NCI-H1417 (cell line): ENCODE data around the gene PLXNA1.

Experiments
- DNase-seq, 3 experiments: peaks; one replicate each; lab custom pipeline; 2025; lab: John Stamatoyannopoulos, UW

Gene PLXNA1

DNA sequence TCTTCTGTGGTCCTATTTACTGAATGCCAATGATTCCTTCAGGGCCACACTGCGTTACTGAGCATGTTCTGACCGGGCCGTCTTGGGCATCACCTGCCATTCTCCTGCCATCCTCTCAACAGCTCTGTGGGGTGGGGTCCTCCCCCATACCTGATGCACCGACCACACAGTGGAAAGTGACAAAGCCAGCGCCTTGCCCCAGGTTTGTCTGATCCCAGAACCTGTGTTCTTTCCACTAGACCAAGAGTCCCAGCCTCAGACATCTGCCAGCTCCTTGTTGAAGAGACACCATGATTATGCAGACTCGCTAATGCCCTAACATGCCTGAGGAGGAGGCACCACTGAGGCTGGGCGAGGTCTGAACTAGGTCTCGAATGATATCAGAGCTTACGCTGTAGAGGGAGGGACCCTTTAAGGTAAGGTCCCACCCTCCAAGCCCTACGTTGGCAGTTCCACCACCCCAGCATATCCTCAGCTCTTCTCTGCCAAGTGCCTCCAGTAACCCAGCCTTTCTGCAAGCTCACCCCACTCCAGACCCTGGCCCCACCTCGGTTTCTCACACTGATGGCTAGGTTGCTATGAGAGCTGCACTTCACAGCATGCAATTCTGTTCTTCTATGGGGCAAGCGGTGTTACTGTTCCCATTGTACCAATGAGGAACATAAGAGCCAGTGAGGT lies 29.8 kb upstream of the PLXNA1 start:
- DNase-seq, result no peak

DNA sequence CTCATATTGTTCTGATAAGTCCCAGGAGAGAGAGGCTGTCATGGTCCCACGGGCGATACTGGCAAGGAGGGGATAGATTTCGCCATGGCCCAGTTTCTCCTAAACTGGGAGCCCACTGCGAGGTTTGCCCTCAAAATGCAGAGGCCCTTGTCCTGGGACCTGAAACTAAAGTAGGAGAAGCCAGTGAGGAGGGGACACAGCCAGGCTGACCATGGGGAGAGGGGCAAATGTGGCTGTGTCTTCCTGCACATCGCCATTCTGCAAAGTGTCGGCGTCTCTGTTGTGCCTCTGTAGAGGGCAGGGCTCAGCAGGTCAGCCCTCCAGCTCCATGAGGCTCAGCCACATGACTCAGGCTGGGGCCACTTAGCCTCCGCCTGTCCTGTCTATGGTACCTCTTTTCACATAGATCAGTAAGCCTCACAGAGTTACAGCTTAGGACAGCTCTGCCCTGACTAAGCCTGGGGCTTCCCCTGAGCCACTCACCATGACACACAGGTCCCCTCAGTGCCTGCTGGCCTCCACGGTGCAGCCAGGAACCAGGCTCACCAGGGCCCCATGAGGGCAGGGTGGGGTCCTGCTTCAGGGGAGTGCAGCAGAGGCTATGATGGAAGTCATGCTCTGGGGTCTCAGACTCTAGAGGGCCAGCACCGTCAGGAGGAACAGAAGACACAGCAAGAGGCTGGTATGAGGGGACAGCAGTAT lies 28.6 kb upstream of the PLXNA1 start:
- DNase-seq, result no peak

DNA sequence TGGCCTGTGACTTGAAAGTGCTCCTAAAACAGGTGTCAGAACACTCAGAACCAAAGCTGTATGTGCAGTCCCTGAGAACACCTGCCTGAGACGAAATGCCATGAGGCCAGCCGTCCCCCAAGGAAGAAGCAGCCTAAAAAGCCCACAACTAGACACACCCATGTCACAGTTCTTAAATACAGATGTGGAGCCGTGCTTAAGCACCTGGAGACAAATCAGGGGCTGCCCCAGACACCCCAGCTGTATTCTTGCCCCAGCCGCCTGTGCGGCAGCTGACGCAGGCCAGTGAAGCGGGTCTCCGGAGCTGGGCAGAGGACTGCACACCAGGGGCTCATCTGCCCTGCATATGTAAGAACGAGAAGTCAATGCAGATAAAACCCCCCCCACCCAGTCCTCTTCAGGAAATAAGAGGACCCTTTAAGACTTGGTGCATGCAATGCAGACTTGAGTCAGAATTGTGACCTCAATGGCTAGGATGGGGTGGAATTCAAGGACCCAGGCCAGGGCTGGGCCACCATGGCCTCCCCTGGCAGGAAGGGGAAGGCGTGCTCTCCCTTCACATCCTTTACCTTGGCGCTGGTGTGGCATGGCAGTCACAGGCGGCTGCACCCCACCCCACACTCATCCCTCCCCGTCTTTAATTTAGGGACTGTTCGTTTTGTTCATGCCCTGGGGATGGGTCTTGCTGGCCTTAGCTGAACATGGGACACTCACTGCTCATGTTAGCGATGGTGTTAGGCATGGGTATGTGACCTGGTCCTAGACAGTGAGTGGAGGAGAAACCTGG lies 27.7 kb upstream of the PLXNA1 start:
- no peak for DNase-seq

DNA sequence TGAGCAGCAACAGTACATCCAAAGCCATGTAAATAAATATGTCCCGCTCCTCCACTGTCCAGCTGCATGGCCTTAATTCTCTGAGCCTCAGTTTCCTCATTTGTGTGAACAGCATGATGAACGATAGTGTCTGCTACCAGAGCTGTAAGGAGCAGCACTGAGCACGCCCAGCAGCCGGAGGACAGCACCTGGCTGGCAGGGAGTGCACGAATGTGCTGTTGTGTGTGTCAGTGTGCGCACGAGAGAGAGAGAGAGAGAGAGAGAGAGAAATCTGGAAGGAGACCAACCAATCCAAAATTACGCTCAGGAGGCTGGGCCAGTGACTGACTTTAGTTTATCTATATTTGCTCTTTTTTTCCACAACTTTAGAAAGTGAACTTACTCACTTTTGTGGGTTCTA lies 26.6 kb upstream of the PLXNA1 start:
- no peak for DNase-seq

DNA sequence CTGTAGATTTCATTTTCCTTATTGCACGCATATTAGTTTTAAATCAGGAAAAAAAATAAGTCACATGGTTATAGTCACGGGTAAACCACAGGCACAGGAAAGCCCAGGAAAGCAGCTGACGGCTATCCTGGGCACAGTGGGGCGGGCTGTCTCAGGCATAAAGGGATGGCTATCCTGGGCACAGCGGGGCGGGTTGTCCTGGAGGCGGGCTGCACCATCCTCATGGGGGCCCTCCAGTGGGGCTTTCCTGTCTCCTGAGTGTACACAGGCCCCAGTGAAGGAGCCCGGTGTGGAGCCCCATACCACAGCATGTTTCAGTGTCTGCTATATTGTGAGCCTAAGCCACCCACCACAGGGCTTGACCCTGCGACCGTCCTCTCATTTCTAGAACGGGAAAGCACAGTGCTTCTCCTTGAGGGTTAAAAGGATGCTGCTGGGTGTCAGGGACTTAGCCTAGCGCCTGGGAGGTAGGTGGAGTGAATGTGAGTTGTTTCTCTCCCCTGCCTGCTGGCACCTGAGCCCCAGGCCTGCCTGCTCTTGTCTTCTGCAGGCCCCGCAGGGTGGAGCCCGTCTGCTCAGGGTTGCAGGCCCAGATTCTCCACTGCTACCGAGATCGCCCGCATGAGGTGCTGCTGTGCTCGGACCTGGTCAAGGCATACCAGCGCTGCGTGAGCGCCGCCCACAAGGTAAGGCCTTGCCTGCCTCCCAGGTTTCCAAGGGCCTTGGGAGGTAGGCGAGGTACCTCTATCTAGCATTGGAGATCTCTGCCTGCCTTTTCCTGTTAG lies 25.9 kb upstream of the PLXNA1 start:
- no peak for DNase-seq

DNA sequence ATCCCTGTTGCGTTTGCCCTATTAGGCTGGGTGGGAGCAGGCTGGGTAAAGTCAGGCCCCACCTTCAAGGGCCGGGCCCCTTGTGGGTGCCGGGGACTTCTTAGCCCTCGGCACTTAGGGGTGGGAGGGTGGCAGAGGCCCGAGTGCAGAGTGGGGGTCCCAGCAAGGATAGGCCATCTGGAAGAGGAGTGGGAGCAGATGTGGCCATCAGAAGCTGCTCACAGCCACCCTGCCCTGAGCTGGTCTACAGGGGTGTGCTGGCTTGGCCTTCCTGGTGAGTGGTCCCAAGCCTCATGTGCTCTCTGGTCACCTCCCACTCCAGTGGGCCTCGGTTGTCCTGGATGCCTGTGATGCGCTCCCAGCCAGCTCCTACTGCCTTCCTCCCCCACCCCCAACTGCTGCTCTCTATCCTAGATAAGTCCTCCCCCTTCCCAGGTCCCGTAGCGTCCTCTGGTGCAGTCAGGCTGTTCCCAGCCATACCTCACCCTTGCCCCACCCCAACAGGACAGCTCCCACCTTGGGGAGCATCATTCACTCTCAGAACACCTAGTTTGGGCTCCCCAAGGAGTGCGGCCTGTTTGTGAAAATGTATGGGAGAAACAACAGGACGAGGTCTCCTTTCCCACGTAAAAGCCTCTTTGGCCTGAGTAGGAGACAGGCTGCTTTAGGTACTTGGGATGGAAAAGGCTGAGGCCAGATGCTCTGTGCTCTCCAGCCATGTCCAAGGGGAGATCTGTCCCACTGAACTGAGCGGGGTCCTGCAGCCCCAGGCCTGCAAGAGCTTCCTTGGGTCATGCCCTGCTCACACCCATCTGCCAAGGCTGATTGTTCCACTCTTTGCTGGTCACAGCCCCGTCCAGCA lies 24.9 kb upstream of the PLXNA1 start:
- DNase-seq, result no peak

DNA sequence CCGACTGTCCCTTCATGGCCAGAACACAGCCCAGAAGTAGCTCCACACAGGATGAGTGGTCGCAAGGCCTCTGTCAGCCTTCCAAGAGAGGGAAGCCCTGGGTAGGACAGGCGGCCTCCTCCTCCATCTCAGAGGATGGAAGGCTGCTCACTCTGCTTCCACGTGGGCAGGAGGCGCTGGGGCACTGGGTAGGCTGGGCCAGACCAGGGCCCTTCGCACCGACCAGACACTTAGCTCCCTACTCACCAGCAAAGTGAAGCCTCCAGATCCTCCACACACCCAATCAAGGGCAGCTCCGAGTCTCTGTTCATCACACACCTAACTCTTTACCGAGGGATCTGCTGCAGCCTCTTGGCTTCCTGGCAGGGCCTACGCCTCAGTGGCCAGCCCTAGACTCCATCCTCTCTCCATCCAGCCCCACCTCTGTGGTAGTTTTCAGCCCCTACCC lies 24.3 kb upstream of the PLXNA1 start:
- DNase-seq, result no peak

DNA sequence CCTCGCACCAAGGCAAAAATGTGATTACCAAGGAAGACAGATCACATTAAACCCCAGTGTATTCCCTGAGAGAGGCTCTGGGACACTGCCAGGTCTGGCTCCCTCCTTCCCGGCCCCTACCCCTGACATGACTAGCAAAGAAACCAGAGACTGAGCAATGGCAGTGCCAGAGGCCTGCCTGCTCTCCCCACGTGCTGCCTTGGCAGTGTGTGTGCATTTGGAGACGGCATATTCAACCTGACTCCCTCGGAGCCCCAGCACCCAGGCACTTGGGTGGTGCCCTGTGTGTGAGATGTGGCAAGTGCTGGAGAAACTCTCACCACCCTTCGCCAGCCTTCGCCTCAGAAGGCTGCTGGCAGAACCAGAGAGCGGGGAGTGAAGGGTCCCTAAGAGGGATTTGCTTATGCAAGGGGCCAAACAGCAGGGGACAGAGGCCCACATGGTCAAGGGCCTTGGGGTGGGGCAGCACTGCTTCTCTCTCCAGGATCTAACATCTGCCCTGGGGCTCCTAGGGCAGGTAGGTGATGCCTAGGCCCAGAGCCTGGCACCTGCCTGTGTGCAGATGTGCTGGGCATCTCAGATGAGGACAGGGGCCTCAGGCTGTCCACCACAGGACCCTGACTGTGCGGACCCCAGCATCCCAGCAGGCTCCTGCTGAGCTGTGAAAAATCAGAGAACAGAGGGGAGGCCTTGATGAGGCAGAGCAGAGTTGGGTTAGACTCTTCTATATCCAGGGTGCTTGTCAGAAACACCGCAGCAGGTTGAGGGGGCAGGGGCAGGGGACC lies 23.6 kb upstream of the PLXNA1 start:
- no peak for DNase-seq

DNA sequence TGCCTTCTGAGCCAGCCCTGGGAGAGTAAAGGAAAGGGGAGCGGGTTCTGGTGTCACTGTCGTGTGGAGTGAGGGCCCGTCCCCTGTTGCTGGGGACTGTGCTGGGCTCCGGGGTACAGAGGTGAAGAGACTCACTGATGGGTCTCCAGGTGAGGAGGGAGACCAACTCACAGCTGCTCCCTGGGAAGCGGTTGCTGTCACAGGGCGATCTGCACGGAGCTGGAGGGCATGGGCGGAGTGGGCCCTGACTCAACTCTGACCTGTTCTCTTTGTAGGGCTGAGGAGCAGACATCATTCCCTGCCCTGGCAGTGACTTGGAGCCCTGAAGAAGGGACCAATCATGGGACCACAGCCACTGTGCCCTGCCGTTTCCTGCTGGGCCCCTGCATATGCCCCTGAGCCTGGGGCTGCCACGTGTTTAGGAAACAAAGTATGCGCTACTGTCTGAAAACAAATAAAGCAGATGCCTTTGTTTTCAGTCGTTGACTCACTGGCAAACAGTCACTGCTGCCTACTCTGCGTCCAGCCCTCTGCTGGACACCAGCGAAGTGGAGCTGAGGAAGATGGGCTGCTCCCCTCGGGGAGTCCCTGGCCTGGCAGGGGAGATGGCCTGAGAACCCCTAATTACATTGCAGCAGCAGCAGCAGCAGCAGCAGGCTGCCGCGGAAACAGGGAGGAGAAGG lies 22.9 kb upstream of the PLXNA1 start:
- DNase-seq, result peak in 2 of 3 experiments; percentile 68 to 88

DNA sequence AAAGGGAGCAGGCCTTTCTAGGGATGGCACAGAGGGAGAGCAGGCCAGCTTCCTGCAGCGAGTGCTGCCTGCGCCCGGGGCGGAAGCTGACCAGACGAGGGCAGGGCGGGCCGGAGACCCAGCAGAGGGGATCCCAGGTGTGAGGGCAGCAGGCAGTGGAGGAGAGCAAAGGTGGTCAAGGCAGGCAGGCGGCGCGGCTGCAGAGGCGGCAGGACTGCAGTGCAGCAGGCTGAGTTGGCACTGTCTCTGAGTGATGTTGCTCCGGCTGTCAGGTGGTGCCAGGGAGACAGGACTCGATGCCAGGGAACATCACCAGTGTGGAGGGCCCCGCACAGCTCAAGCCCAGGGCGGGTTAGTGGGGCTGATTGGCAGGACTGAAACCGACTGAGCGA lies 22.3 kb upstream of the PLXNA1 start:
- no peak for DNase-seq

DNA sequence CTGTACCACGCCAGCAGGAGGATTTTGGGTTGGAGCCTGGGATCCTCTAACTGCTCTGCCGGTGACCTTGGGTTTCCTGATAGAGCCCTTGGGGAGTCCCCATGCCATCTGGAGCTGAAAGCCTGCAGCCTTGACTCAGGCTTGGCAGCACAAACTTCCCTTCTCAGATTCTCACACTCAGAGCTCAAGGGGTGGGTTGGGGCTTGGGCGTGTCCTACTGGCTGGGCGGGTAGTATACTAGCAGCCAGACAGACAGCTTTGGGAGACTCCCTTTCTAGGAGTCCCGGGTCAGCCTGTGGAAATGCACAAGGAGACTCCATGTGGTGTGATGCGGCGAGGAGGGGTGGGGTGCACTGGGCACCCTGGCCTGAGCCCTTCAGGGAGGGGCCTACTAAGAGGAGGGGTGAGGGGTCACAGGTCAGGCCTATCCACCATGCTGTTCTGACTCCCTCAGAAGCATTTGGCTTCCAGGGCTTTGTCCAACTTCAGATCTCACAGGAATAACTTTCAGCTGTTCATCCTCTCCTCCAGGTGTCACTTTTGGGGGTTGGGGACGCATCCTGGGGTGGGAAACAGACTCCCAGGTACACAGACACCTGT lies 21.6 kb upstream of the PLXNA1 start:
- DNase-seq, result no peak

DNA sequence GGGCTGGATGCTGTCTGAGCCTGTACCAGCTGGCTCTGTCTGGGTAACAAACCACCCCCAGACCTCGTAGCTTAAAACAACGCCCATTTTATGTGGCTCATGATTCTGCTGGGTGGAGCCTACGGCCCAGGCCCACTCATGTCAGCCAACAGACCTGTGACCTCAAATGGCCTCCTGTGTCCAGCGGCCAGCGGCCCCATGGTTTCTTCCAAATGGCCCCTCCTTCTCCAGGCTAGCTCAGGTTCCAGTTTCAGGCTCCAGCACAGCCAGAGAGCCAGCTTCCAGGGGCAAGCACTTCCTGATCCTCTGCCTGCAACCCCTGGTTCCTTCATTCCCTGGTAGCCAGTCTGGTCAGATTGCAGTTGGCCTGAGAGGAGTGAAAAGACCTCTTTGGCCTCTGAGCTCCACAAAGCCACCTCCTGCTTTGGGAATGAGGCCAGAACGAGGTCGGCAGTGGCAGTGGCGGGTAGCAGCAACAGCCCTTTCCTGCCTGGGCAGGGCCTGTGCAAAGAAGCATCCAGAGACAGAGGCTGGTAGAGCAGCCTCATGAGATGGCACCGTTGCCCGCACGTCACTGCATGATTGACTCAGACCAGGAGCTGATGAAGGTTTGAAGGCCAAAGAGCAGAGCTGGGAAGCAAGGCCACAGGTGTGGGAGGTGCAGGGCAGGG lies 21.0 kb upstream of the PLXNA1 start:
- no peak for DNase-seq

DNA sequence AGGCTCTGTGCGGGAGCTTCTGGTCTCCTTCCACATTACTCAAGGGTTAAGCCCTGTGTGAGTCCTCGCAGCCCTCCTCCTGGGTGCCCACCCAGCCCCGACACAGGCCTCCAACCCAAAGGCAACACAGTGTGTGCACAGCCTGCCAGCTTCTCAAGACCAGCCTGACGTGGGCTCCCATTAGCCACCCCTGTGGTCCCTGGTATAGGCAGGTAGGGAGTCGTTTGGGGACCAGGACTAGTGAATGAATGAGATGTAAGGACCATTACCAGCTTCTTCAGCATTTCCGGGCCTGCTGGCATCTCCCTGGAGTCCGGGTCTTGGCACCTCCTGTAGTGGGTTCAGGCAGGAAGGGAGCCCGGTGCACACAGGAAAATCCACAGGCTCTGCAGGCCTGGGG lies 20.2 kb upstream of the PLXNA1 start:
- no peak for DNase-seq

DNA sequence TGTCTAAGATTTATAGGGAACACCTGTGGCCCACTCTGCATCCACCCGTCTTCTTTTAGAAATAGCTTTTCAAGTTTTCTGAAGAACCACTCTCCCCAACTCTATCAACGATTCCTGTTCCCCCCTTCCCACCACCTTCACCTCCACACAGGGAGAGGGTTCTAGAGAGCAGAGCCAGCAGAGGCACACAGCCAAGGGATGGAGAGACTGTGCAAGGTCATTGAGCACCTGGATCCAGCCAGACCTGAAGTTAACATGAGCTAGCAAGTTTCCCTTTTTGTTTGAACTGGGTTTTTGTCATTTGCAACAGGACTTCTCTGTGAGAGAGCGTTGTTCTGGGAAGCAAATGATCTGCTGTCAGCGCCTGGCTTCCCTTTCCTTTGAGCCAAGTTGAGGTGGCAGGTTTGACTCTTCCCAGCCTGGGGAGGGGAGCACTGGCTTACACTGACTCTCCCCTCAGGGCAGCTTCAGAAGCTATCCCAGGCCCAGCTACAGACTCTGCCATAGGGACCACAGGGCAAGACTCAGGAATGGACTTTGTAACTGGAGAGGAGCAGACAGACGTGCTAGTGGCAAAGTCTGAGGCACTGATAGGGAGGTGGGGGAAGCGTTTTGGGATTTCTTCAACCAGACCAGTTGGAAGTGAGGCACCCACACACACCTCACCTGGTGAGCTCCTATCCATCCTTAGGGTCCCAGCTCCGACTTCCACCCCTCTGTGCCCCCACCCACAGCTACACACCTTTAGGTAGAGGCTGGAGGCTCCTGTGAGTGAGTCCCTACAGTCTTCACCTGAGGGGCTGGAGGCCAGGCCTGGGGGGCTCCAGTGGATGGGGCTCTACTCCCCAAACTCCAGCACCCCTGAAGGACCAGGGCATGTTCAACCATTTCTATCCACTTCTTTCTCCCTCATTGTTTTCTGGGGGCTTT lies 19.4 kb upstream of the PLXNA1 start:
- DNase-seq, result no peak

DNA sequence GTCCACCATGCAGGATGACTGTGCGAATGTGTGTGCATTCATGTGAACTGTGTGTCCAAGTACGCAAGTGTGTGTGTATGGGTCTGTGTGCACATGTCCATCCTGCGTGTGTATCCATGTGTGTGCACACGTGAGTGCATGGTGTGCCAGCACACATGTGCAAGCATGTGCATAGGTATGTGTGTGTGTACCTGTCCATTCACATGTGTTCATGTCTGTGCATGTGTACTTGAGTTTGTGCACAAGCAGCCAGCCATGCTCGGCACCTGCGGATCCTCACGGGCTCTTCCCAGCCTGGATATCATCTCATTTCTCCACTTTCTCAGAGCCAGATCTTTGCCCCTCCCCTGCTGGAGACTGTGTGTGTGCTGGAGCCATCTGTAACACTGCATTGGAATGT lies 18.7 kb upstream of the PLXNA1 start:
- no peak for DNase-seq

DNA sequence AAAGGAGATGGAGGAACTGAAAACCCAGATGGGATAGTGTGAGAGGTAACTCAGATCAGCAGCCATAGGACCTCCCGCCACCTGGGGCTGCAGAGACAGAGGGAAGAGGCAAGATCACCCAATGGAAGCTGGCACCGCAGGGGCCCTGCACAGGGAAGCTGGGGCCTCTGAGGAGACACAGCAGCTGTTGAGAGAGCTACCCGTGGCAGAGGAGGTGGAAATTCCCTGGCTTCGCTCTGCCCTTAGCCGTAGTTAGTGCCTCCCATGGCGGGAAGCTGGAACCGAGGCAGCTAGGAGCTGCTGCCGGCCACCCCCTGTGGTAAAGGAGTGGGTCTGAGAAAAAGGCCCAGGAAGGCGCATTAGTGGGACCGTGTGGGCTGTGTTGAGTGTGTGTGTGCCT lies 18.0 kb upstream of the PLXNA1 start:
- no peak for DNase-seq

DNA sequence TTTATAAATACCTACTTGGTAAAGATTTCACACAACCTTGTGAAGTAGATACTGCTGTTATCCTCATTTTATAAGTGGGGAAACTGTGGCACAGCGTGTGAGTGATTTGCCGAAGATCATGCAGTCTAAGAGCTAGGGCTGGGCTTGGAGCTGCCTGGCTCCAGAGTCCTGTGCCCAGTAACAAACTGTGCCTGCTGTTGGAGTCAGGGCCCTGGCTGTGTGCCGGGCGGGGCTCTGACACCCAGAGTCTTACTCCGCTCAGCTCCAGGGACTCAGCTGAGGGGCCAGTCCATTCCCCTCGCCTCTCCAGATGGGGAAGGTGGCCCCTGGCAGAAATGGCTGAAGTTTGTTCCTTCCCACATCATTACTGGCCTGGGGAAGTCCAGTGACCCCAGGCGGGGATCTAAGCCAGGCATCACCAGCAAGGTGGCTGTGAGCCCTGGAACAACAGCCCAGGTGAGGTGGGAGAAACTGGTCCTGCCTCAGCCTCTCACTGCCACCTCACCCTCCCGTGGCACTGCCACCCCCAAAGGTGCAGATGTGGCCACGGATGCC lies 17.3 kb upstream of the PLXNA1 start:
- DNase-seq, result no peak
